Measurements from ENCODE around the gene RND2.
"Not testable (repeated sequence)": the region's sequence is repeated elsewhere in the genome, so short reads cannot be mapped to it uniquely, and the experiment has no call there.

The RND2 gene, protein sequence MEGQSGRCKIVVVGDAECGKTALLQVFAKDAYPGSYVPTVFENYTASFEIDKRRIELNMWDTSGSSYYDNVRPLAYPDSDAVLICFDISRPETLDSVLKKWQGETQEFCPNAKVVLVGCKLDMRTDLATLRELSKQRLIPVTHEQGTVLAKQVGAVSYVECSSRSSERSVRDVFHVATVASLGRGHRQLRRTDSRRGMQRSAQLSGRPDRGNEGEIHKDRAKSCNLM

GRCh38 chr17:43024407-43025289, at the start of gene RND2:
Gene RND2 (plus strand): TSS chr17:43025231. CDS start chr17:43025348, 117 bp downstream.
- in situ Hi-C loops (cut with MboI; ENCODE audit: low sequenced_read_pairs) = no loop called here

- in situ Hi-C loops (cut with MboI; ENCODE audit: low sequenced_read_pairs) = no loop called here
These were observed 49.8 kb upstream of the RND2 start for GRCh38 chr17:42975265-42975664.

- in situ Hi-C loops (cut with MboI; ENCODE audit: low sequenced_read_pairs) = not testable (repeated sequence)
These were observed 49.3 kb upstream of the RND2 start for GRCh38 chr17:42975701-42976100.

DNA sequence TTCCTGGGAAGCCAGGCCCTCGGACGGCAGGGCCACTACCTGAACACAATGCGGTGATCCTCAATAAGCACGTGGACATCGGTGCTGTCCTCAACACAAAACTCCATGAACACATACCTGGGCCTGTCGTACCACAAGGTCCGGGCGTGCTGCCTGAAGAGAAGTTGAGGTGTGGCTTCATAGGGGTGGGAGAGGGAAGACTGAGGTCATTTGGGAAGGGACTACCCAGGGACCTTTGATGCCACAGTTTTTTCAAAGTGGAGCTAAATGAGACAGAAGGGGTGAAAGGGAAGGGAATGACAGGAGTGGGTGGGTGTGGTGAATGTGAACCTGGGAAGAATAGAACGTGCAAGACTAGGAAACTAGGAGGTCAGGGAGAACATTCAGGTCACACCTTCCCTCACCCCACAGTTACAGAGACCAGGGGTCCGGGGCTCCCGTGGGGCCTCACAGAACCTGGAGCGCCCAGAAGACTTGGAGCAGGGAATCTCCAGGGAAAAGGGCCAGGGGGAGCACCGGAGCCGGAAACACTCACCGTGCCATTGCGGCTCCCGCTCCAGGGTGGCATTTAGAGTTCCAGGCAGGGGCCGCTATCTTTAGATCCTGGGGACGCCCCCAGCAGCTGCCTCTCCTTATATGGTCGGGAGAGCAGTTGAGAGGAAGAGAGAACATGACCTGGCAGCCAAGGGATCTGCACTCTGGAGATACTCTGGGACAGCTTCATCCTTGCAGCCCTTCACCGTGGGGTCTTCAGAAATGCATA, 45.3 kb upstream of the RND2 start, which contains the start of gene PTGES3L:
Gene PTGES3L (minus strand): TSS at position 570 of the 763 bp plus-strand sequence. CDS start 27 bp downstream, at position 543.
- in situ Hi-C loops (cut with MboI; ENCODE audit: low sequenced_read_pairs) = no loop called here

GRCh38 chr17:42980274-42980765, 44.7 kb upstream of the RND2 start, which contains the start of gene RUNDC1:
Gene RUNDC1 (plus strand): TSS chr17:42980565. CDS start chr17:42980577, 12 bp downstream.
- in situ Hi-C loops (cut with MboI; ENCODE audit: low sequenced_read_pairs) = no loop called here

DNA sequence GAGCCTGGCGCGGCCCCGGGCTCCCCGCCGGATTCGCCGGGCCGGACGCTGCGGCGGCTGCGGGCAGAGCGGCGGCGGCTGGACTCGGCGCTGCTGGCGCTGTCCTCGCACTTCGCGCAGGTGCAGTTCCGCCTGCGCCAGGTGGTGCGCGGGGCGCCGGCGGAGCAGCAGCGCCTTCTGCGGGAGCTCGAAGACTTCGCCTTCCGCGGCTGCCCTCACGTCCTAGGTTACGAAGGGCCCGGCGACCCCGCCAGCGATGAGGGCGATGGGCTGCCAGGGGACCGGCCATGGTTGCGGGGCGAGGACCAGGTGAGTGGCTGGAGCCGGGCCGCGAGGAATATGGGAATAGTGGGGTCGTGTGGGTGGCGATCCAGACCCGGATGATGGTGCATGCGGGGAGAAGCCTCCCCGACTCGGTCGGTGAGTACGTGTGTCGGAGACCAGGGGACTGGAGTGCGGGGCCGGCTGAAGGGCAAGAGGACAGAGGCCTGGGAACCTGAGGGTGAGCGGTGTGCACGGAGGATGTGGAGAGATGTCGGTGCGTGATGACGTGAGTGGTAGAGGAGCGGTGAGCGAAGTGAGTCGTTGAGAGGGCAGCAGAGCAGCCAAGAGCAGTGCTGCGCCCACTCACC, 44.1 kb upstream of the RND2 start:
- in situ Hi-C loops (cut with MboI; ENCODE audit: low sequenced_read_pairs) = no loop called here

DNA sequence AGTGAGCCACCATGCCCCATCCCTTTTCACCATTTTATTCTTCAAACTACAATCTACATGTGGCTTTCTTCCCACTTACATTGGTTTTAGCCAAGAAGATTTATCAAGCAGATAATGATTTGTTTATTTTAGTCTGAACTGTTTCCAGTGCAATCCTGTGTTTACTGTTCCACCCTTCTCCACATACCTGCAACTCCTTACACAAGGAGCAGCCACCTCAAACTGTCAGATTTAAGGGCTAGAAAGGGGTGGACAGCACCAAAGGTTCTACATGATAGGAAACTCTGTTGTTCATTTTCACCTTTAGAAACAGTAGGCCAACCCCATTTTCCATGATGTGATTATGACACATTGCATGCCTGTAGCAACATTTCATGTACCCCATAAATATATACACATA, 42.8 kb upstream of the RND2 start:
- in situ Hi-C loops (cut with MboI; ENCODE audit: low sequenced_read_pairs) = no loop called here

DNA sequence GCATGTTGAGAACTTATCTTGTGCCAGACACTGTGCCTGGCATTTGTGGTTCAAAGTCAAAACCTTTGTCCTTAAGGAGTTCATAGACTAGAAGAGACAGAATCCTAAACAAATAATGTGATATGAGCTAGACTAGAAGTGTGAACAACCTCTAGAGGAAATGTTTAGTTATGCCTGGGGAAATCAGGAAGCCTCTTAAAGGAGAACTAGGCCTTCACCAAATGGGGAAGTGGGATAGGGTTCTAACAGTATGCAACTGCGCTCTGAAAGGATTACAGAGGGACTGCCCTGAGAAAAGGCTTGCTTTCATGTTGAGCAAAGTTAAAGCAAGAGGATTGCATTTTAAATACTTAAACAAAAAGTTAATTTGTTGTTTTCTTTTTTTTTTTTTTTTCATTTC, 39.8 kb upstream of the RND2 start:
- in situ Hi-C loops (cut with MboI; ENCODE audit: low sequenced_read_pairs) = no loop called here

GRCh38 chr17:42989141-42989540, 35.9 kb upstream of the RND2 start:
- in situ Hi-C loops (cut with MboI; ENCODE audit: low sequenced_read_pairs) = no loop called here

- in situ Hi-C loops (cut with MboI; ENCODE audit: low sequenced_read_pairs) = no loop called here
These were observed 35.0 kb upstream of the RND2 start for GRCh38 chr17:42989726-42990652.

GRCh38 chr17:42991471-42991870, 33.6 kb upstream of the RND2 start:
- in situ Hi-C loops (cut with MboI; ENCODE audit: low sequenced_read_pairs) = no loop called here

- in situ Hi-C loops (cut with MboI; ENCODE audit: low sequenced_read_pairs) = no loop called here
These were observed 32.2 kb upstream of the RND2 start for GRCh38 chr17:42992872-42993271.

DNA sequence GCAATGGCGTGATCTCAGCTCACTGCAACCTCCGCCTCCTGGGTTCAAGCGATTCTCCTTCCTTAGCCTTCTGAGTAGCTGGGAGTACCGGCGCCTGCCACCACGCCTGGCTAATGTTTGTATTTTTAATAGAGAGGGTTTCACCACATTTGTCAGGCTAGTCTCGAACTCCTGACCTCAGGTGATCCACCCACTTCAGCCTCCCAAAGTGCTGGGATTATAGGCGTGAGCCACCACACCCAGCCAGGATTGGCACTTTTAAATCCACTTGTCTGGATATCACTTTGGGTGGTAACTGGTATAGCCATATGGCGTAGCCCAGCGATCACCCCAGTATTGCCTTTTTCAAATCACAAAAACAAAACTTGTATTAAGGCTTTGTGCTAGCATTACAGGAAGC, 31.1 kb upstream of the RND2 start:
- in situ Hi-C loops (cut with MboI; ENCODE audit: low sequenced_read_pairs) = not testable (repeated sequence)

- in situ Hi-C loops (cut with MboI; ENCODE audit: low sequenced_read_pairs) = no loop called here
These were observed 27.5 kb upstream of the RND2 start for GRCh38 chr17:42997390-42997983.

DNA sequence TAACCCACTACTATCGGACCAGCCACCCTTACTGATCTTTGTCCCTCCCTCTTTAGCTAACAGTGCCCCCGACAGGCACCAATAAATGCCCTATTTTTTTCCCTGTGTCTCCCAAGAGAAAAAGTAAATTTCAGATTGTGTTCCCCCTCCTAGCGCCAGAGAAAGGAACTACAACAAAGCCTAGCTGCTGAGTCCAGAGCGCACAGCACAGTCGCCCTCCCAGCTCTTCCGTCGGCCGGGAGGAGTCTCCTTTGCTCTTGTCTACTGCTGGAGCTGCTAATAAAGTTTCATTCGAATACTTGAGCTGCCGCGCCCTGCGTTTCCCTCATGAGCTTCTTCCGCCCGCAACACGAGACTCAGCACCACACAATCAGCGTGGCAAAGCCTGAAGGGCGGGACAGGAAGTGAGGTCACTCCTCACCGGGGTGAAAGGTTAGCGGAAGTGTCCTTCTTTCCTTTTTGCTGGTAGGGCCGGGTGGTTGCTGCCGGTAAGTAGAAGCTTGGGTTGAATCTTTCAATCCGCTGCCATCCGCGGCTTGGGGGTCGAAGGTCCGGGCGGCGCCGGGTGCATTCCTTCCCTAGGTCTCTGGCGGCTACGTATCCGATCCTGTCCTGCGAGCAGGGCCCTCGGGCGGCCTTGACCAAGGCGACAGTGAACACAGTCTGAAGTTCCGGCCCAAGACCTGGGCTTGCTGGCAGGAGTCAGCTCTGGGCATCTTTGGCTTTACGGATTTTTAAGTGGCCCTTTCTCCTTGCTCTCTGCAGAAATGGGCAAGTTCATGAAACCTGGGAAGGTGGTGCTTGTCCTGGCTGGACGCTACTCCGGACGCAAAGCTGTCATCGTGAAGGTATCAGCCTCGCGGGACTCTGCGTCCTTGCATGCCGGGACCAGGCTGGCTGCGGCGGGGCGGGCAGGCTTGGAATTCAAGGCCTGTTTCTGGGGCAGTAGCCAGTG, 26.8 kb upstream of the RND2 start, which contains the start of gene RPL27:
Gene RPL27 (plus strand): TSS at position 436 of the 955 bp plus-strand sequence. CDS start 332 bp downstream, at position 768.
- in situ Hi-C loops (cut with MboI; ENCODE audit: low sequenced_read_pairs) = no loop called here

- in situ Hi-C loops (cut with MboI; ENCODE audit: low sequenced_read_pairs) = no loop called here
These were observed 26.0 kb upstream of the RND2 start for GRCh38 chr17:42999003-42999525.

GRCh38 chr17:43000894-43001293, 24.1 kb upstream of the RND2 start:
- in situ Hi-C loops (cut with MboI; ENCODE audit: low sequenced_read_pairs) = not testable (repeated sequence)
